ENCODE measurements around the gene UFSP1.
"Not testable (repeated sequence)": the region's sequence is repeated elsewhere in the genome, so short reads cannot be mapped to it uniquely, and the experiment has no call there.

The UFSP1 gene

DNA sequence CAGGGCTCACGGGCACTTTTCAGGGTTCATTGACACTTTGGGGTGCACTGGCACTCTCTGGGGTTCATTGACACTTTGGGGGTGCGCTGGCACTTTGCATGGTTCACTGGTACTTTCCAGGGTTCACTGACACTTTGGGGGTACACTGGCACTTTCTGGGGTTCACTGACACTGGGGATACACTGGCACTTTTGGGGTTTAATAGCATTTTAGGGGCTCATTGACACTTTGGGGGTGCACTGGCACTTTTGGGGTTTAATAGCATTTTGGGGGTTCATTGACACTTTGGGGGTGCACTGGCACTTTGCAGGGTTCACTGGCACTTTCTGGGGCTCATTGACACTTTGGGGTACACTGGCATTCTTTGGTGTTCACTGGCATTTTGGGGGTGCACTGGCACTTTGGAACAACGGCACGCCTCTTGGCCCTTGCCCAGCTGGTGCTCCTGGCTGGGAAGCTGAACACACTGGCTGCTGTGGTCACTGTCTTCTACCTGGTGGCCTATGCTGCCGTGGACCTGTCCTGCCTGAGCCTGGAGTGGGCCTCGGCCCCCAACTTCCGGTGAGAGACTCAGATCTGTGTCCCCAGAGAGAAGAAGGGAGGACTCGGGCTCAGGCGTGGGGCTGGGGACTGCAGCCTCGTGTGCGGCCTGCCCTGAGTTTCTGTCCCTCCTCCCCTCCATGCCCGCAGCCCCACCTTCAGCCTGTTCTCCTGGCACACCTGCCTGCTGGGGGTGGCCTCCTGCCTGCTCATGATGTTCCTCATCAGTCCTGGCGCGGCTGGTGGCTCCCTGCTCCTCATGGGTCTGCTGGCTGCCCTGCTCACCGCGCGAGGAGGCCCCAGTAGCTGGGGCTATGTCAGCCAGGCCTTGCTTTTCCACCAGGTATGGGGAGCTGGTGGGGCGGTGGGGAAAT is 28.6 kb downstream of the UFSP1 start:
- Histone ChIP-seq H3K4me3 (ENCODE audit: low read length in 2 of 2) (no peak overlapping the region), H3K27ac (ENCODE audit: low read depth in 2 of 2, low read length in 2 of 2) (no peak overlapping the region), H3K27me3 (ENCODE audit: control insufficient read depth in 2 of 2, insufficient read depth in 2 of 2, low read length in 2 of 2) (no peaks in the 10 kb centered on the region), H3K36me3 (ENCODE audit: control insufficient read depth in 2 of 2, insufficient read depth in 2 of 2, low read length in 2 of 2) (peaks cover 5 to 24% of the 10 kb centered on the region in 2 donors), H3K4me1 (ENCODE audit: control insufficient read depth in 2 of 2, insufficient read depth in 2 of 2, low read length in 2 of 2) (peaks cover 4 to 5% of the 10 kb centered on the region in 2 donors), H3K9me3 (ENCODE audit: control insufficient read depth in 2 of 2, low read length in 2 of 2) (no peaks in the 10 kb centered on the region), H3K9ac (ENCODE audit: low read depth in 1 of 2, low read length in 2 of 2) (no peak overlapping the region)

DNA sequence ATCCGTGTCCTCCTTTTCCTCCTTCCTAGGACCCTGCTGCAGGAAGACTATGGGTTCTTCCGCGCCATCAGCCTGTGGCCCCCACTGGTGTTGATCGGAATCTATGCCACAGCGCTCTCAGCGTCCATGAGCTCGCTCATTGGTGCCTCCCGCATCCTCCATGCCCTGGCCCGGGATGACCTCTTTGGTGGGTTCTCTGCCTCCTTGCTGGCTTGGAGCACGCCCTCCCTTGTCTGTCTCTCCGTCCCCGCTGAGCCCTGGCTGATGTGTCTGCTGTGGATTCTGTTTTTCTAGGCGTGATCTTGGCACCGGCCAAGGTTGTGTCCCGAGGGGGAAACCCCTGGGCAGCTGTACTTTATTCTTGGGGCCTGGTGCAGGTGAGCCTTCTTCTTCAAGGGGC is 29.7 kb downstream of the UFSP1 start:
- Histone ChIP-seq H3K36me3 (ENCODE audit: control insufficient read depth in 2 of 2, insufficient read depth in 2 of 2, low read length in 2 of 2) (peaks cover 9 to 29% of the 10 kb centered on the region in 2 donors), H3K4me3 (ENCODE audit: low read length in 2 of 2) (no peak overlapping the region), H3K4me1 (ENCODE audit: control insufficient read depth in 2 of 2, insufficient read depth in 2 of 2, low read length in 2 of 2) (no peaks in the 10 kb centered on the region), H3K9me3 (ENCODE audit: control insufficient read depth in 2 of 2, low read length in 2 of 2) (no peaks in the 10 kb centered on the region), H3K27me3 (ENCODE audit: control insufficient read depth in 2 of 2, insufficient read depth in 2 of 2, low read length in 2 of 2) (no peaks in the 10 kb centered on the region), H3K9ac (ENCODE audit: low read depth in 1 of 2, low read length in 2 of 2) (no peak overlapping the region), H3K27ac (ENCODE audit: low read depth in 2 of 2, low read length in 2 of 2) (no peak overlapping the region)

DNA sequence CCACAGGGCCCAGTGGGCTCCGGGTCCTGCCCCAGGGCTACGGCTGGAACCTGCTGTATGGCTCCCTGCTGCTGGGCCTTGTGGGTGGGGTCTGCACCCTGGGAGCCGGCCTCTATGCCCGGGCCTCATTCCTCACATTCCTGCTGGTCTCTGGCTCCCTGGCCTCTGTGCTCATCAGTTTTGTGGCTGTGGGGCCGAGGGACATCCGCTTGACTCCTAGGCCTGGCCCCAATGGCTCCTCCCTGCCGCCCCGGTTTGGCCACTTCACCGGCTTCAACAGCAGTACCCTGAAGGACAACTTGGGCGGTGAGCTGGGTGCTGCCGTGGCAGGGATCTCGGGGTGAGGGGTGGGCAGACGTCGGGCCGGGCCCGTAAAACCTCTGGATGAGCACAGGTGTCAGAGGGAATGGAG is 32.6 kb downstream of the UFSP1 start:
- peaks cover 9 to 26% of the 10 kb centered on the region in 2 donors for H3K36me3 ChIP-seq (ENCODE audit: control insufficient read depth in 2 of 2, insufficient read depth in 2 of 2, low read length in 2 of 2)
- no peak overlapping the region for H3K4me3 ChIP-seq (ENCODE audit: low read length in 2 of 2)
- H3K9ac ChIP-seq (ENCODE audit: low read depth in 1 of 2, low read length in 2 of 2), result no peak overlapping the region

DNA sequence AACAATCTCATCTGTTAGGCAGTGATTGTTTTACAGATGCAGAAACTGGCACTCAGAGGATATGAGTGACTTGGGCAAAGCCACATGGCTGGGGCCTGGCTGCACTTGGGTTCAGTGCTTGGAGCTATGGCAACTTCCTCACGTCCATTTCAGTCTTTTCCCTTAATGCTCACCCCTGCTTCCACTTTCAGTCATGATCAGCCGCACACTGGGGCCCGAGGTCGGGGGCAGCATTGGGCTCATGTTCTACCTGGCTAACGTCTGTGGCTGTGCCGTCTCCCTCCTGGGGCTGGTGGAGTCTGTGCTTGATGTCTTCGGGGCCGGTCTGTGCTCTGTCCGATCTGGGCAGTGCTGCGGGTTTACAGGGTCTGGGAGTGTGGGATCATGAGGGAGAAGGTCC is 34.0 kb downstream of the UFSP1 start:
- H3K27ac ChIP-seq (ENCODE audit: low read depth in 2 of 2, low read length in 2 of 2), result no peak overlapping the region

More for the DNA sequence above, 32.6 kb downstream of the UFSP1 start:
- H3K27me3 ChIP-seq (ENCODE audit: control insufficient read depth in 2 of 2, insufficient read depth in 2 of 2, low read length in 2 of 2), result no peaks in the 10 kb centered on the region
- H3K27ac ChIP-seq (ENCODE audit: low read depth in 2 of 2, low read length in 2 of 2), result no peak overlapping the region
- H3K9me3 ChIP-seq (ENCODE audit: control insufficient read depth in 2 of 2, low read length in 2 of 2), result no peaks in the 10 kb centered on the region
- peaks cover 9 to 10% of the 10 kb centered on the region in 2 donors for H3K4me1 ChIP-seq (ENCODE audit: control insufficient read depth in 2 of 2, insufficient read depth in 2 of 2, low read length in 2 of 2)

DNA sequence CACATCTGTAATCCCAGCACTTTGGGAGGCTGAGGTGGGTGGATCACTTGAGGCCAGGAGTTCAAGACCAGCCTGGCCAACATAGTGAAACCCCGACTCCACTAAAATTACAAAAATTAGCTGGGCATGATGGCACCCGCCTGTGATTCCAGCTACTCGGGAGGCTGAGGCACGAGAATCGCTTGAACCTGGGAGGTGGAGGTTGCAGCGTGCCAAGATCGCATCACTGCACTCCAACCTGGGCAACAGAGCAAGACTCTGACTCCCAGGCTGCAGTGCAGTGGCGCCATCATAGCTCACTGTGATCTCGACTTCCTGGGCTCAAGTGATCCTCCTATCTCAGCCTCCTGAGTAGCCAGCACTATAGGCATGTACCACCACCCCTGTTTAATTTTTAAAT is 34.6 kb downstream of the UFSP1 start:
- not testable (repeated sequence) for H3K4me3 ChIP-seq (ENCODE audit: low read length in 2 of 2); H3K27ac ChIP-seq (ENCODE audit: low read depth in 2 of 2, low read length in 2 of 2); H3K9ac ChIP-seq (ENCODE audit: low read depth in 1 of 2, low read length in 2 of 2); H3K27me3 ChIP-seq (ENCODE audit: control insufficient read depth in 2 of 2, insufficient read depth in 2 of 2, low read length in 2 of 2); H3K9me3 ChIP-seq (ENCODE audit: control insufficient read depth in 2 of 2, low read length in 2 of 2)
- Histone ChIP-seq H3K4me1 (ENCODE audit: control insufficient read depth in 2 of 2, insufficient read depth in 2 of 2, low read length in 2 of 2) (peaks cover 11 to 14% of the 10 kb centered on the region in 2 donors), H3K36me3 (ENCODE audit: control insufficient read depth in 2 of 2, insufficient read depth in 2 of 2, low read length in 2 of 2) (peaks cover 4 to 11% of the 10 kb centered on the region in 2 donors)

More for the DNA sequence above, 34.0 kb downstream of the UFSP1 start:
- no peak overlapping the region for H3K9ac ChIP-seq (ENCODE audit: low read depth in 1 of 2, low read length in 2 of 2)
- no peaks in the 10 kb centered on the region for H3K9me3 ChIP-seq (ENCODE audit: control insufficient read depth in 2 of 2, low read length in 2 of 2)
- H3K4me3 ChIP-seq (ENCODE audit: low read length in 2 of 2), result no peak overlapping the region
- H3K27me3 ChIP-seq (ENCODE audit: control insufficient read depth in 2 of 2, insufficient read depth in 2 of 2, low read length in 2 of 2), result no peaks in the 10 kb centered on the region
- peaks cover 11 to 14% of the 10 kb centered on the region in 2 donors for H3K4me1 ChIP-seq (ENCODE audit: control insufficient read depth in 2 of 2, insufficient read depth in 2 of 2, low read length in 2 of 2)
- H3K36me3 ChIP-seq (ENCODE audit: control insufficient read depth in 2 of 2, insufficient read depth in 2 of 2, low read length in 2 of 2), result peaks cover 9 to 17% of the 10 kb centered on the region in 2 donors

DNA sequence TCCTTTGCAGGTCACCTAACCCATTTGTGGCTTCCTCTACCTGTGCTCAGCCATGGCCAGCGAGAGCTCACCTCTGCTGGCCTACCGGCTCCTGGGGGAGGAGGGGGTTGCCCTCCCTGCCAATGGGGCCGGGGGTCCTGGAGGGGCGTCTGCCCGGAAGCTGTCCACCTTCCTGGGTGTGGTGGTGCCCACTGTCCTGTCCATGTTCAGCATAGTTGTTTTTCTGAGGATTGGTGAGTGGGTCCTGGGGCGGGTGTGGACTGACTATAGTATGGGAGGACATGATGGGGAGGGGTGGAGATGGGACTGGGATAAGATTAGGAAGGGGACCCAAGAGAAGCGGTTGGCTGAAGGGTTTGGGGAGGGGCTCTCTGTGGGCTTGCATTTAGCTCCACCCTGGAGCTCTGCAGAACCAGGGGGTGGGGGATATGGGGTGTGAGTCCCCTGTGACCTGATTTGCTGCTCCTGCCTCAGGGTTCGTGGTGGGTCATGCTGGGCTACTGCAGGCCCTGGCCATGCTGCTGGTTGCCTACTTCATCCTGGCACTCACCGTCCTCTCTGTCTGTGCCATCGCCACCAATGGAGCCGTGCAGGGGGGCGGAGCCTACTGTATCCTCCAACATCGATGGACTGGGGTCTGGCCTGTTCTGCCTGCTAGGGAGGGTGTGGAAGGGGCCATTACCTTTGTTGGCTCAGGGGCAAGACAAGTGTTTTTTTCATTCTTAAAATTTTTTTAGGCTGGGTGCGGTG is 35.2 kb downstream of the UFSP1 start:
- Histone ChIP-seq H3K27me3 (ENCODE audit: control insufficient read depth in 2 of 2, insufficient read depth in 2 of 2, low read length in 2 of 2) (no peaks in the 10 kb centered on the region), H3K36me3 (ENCODE audit: control insufficient read depth in 2 of 2, insufficient read depth in 2 of 2, low read length in 2 of 2) (peaks cover 4 to 8% of the 10 kb centered on the region in 2 donors), H3K4me3 (ENCODE audit: low read length in 2 of 2) (no peak overlapping the region), H3K27ac (ENCODE audit: low read depth in 2 of 2, low read length in 2 of 2) (no peak overlapping the region), H3K9ac (ENCODE audit: low read depth in 1 of 2, low read length in 2 of 2) (no peak overlapping the region), H3K4me1 (ENCODE audit: control insufficient read depth in 2 of 2, insufficient read depth in 2 of 2, low read length in 2 of 2) (peaks cover 11 to 14% of the 10 kb centered on the region in 2 donors), H3K9me3 (ENCODE audit: control insufficient read depth in 2 of 2, low read length in 2 of 2) (no peaks in the 10 kb centered on the region)

DNA sequence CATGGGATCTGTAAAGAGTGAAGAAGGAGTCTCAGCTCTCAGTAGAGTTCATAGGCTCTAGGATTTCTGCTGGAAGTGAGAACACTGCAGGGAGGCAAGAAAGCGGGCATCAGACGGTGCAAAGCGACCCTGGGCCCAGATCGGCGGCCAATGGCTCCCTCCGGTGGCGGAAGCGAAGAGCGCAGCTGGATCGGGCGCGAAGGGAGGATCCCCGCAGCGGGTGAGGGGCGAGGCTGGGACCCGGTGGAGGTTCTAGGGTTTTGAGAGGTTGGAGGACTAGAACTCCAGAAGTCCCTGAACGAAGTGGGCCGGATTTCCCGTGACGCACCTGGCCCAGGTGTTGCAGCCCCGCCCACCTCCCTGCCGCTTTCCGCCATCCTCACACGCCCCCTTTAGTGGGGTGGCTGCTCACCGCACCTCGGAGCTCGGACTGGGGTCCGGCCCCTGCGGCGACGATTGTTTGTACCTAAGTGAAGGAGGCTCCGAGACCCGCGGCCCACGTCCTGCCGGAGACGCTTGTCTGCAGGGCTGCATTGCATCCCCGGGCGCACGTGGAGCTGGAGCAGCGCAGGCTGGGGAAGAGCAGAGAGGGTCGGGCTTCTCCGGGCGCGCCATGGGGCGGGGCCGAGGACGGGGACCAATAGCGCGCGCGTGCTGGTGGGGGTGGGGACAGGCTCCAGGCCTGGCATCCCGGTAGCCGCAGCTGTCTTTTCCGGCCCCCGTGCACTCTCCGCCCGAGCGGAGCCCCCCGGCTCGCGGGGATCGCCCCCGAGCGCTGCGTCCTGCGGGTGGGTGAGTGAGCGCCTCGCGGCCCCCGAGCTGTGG is 37.3 kb downstream of the UFSP1 start, which contains the start of gene SLC12A9:
SLC12A9 (plus strand) TSS at position 666 of the 825 bp plus-strand sequence. CDS start 1,485 bp downstream, outside the sequence.
- Histone ChIP-seq H3K4me3 (ENCODE audit: low read length in 2 of 2) (peak within 1 kb of the TSS; percentile 81), H3K4me1 (ENCODE audit: control insufficient read depth in 2 of 2, insufficient read depth in 2 of 2, low read length in 2 of 2) (peaks cover 11 to 14% of the 10 kb centered on the region in 2 donors), H3K27me3 (ENCODE audit: control insufficient read depth in 2 of 2, insufficient read depth in 2 of 2, low read length in 2 of 2) (no peaks in the 10 kb centered on the region), H3K9me3 (ENCODE audit: control insufficient read depth in 2 of 2, low read length in 2 of 2) (no peaks in the 10 kb centered on the region), H3K9ac (ENCODE audit: low read depth in 1 of 2, low read length in 2 of 2) (peak within 1 kb of the TSS; percentile 63 to 70), H3K36me3 (ENCODE audit: control insufficient read depth in 2 of 2, insufficient read depth in 2 of 2, low read length in 2 of 2) (peaks cover 4 to 6% of the 10 kb centered on the region in 2 donors), H3K27ac (ENCODE audit: low read depth in 2 of 2, low read length in 2 of 2) (peak within 1 kb of the TSS; percentile 14 to 32)

DNA sequence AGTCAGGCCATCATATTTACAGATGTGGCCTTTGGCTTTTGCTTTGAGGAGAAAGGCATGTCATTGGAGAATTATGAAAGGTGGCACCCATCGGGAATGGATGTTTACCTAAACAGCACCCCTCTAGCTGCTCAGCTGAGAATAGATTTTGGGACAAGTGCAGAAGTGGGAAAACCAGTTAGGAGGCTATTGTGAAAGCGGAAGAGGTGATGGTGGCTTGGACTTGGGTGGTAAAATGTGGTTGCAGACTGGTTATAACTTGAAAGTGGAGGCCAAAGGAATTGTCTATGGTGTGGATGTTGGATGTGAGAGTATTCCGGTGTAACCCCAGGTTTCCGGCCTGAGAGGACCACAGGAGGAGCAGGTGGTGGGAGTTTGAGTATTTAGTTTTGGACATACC is 42.2 kb downstream of the UFSP1 start:
- no peak overlapping the region for H3K4me3 ChIP-seq (ENCODE audit: low read length in 2 of 2)
- H3K36me3 ChIP-seq (ENCODE audit: control insufficient read depth in 2 of 2, insufficient read depth in 2 of 2, low read length in 2 of 2), result no peaks in the 10 kb centered on the region
- H3K9ac ChIP-seq (ENCODE audit: low read depth in 1 of 2, low read length in 2 of 2), result no peak overlapping the region
- no peaks in the 10 kb centered on the region for H3K27me3 ChIP-seq (ENCODE audit: control insufficient read depth in 2 of 2, insufficient read depth in 2 of 2, low read length in 2 of 2)
- H3K27ac ChIP-seq (ENCODE audit: low read depth in 2 of 2, low read length in 2 of 2), result no peak overlapping the region
- peaks cover 6 to 9% of the 10 kb centered on the region in 2 donors for H3K4me1 ChIP-seq (ENCODE audit: control insufficient read depth in 2 of 2, insufficient read depth in 2 of 2, low read length in 2 of 2)
- H3K9me3 ChIP-seq (ENCODE audit: control insufficient read depth in 2 of 2, low read length in 2 of 2), result no peaks in the 10 kb centered on the region

DNA sequence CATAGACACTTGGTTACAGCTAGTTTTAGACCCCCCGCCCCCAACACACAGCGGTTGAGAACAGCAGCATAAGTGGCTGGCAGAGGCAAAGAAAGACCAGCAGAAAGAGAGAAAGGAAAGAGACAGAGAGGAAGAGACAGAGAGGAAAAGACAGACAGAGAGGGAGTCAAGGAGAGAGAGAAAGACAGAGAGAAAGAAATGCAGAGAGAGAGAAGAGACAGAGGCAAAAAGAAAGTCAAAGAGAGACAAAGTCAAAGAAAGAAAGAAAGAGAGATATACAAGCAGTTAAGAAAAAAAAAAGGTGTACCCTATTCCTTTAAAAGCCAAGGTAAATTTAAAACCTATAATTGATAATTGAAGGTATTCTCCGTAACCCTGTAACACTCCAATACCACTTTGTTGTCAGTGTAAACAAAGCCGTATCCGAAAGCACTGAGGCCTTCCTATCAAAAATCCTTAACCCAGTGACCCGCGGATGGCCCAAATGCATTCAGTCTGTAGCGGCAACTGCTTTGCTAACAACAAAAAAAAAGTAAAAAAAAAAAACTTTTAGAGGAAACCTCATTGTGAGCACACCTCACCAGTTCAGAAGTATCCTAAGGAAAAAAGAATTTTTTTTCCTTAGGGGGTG is 48.9 kb downstream of the UFSP1 start:
- no peak overlapping the region for H3K4me3 ChIP-seq (ENCODE audit: low read length in 2 of 2)
- H3K36me3 ChIP-seq (ENCODE audit: control insufficient read depth in 2 of 2, insufficient read depth in 2 of 2, low read length in 2 of 2), result no peaks in the 10 kb centered on the region
- peaks cover 9 to 16% of the 10 kb centered on the region in 2 donors for H3K4me1 ChIP-seq (ENCODE audit: control insufficient read depth in 2 of 2, insufficient read depth in 2 of 2, low read length in 2 of 2)
- H3K9ac ChIP-seq (ENCODE audit: low read depth in 1 of 2, low read length in 2 of 2), result no peak overlapping the region
- H3K9me3 ChIP-seq (ENCODE audit: control insufficient read depth in 2 of 2, low read length in 2 of 2), result no peaks in the 10 kb centered on the region
- H3K27ac ChIP-seq (ENCODE audit: low read depth in 2 of 2, low read length in 2 of 2), result no peak overlapping the region
- no peaks in the 10 kb centered on the region for H3K27me3 ChIP-seq (ENCODE audit: control insufficient read depth in 2 of 2, insufficient read depth in 2 of 2, low read length in 2 of 2)

Data from mucosa of rectum (tissue), 2 donors.